ENCODE measurements around the gene LCE2B.

The LCE2B gene

GRCh38 chr1:152735648-152736047 lies 49.7 kb downstream of the LCE2B start:
- DNase-seq (ENCODE audit: low read depth): no peak

All from T follicular helper cell (primary cell).